Mesendoderm (in vitro differentiated cells): ENCODE data around the gene PLSCR3.

ENCODE experiments used
- DNase-seq: peaks from one replicate; pipeline ENCODE4 v3.0.0; 2013
- H2AK5ac ChIP-seq: 2 replicates; pipeline ENCODE4 v1.6.1; 2013; ENCODE audit warnings: low read length, inconsistent platforms
- H2BK120ac ChIP-seq: 2 replicates; pipeline ENCODE4 v1.6.1; 2013; ENCODE audit warnings: low read depth, mild to moderate bottlenecking, low read length, moderate library complexity, mixed read lengths
- H2BK15ac ChIP-seq: replicated peaks from 2 replicates; pipeline ENCODE4 v1.6.1; 2013; ENCODE audit warnings: low read depth, mild to moderate bottlenecking, moderate library complexity
- H2BK5ac ChIP-seq: 2 replicates; pipeline ENCODE4 v1.6.1; 2013; ENCODE audit warnings: low read length, inconsistent platforms
- H3K18ac ChIP-seq: 2 replicates; pipeline ENCODE4 v1.6.1; 2013; ENCODE audit warnings: mild to moderate bottlenecking, low read length, mixed read lengths
- H3K23ac ChIP-seq: one replicate; pipeline ENCODE4 v1.6.1; 2013; ENCODE audit warnings: low read length
- H3K27ac ChIP-seq: 2 replicates; pipeline ENCODE4 v1.5.1; 2013; ENCODE audit warnings: low read depth, mild to moderate bottlenecking, inconsistent platforms, low read length, moderate library complexity
- H3K27me3 ChIP-seq: 2 replicates; pipeline ENCODE4 v1.6.1; 2013; ENCODE audit warnings: low read length, control low read depth, mild to moderate bottlenecking, inconsistent platforms; ENCODE audit not compliant: insufficient read depth, poor library complexity
- H3K36me3 ChIP-seq: 2 replicates; pipeline ENCODE4 v1.6.1; 2013; ENCODE audit warnings: low read length, inconsistent platforms; ENCODE audit not compliant: control insufficient read depth, insufficient read depth
- H3K4ac ChIP-seq: one replicate; pipeline ENCODE4 v1.6.1; 2013; ENCODE audit warnings: low read depth, mild to moderate bottlenecking, low read length, moderate library complexity
- H3K4me1 ChIP-seq: 2 replicates; pipeline ENCODE4 v1.6.1; 2013; ENCODE audit warnings: low read depth, low read length, inconsistent platforms; ENCODE audit not compliant: control insufficient read depth
- H3K4me2 ChIP-seq: 2 replicates; pipeline ENCODE4 v1.6.1; 2013; ENCODE audit warnings: low read length
- H3K4me3 ChIP-seq: 2 replicates; pipeline ENCODE4 v1.5.1; 2013; ENCODE audit warnings: mild to moderate bottlenecking, low read length
- H3K56ac ChIP-seq: one replicate; pipeline ENCODE4 v1.6.1; 2013; ENCODE audit warnings: low read length
- H3K79me1 ChIP-seq: 2 replicates; pipeline ENCODE4 v1.6.1; 2013; ENCODE audit warnings: low read length, inconsistent platforms
- H3K79me2 ChIP-seq: 2 replicates; pipeline ENCODE4 v1.6.1; 2013; ENCODE audit warnings: mild to moderate bottlenecking, low read length; ENCODE audit not compliant: control insufficient read depth, insufficient read depth
- H3K9ac ChIP-seq: 2 replicates; pipeline ENCODE4 v1.6.1; 2013; ENCODE audit warnings: low read length, inconsistent platforms
- H4K5ac ChIP-seq: one replicate; pipeline ENCODE4 v1.6.1; 2013; ENCODE audit warnings: low read length
- H4K8ac ChIP-seq: one replicate; pipeline ENCODE4 v1.6.1; 2013; ENCODE audit warnings: low read depth, mild to moderate bottlenecking, control low read depth, low read length, moderate library complexity
- WGBS: extraction: QIAGEN DNeasy Blood & Tissue Kit; methylation state at CpG from one replicate; pipeline ENCODE4 v1.1.7; 2013; ENCODE audit warnings: low lambda C conversion rate, missing lambda C conversion rate; ENCODE audit not compliant: insufficient coverage; ENCODE audit errors: extremely low coverage; 5-methylcytosine and 5-hydroxymethylcytosine counted together

The PLSCR3 gene

DNA sequence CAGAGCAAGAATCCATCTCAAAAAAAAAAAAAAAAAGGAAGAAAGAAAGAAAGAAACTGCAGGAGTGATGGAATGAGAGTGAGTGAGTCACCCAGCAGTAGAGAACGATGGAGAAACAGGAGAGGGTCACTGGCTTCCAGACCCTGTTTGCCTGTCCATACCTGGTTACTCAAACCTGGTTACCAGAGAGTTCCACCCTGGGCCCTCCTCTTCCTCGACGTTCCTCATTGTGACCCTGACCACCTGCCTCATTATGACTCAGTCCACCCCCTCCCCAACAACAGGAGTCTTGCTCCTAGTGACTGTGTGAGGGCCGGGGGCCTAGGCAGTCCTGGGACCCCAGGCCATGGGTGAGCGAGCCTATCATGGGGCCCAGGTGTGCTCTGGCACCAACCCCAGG is 34.2 kb upstream of the PLSCR3 start, which contains the start of gene SPEM3:
Gene SPEM3, plus strand, starts transcription at position 301 of the 400 bp plus-strand sequence. Its CDS starts 46 bp downstream, at position 347.
- Histone ChIP-seq H2AK5ac (no peak within 1 kb of the TSS), H2BK120ac (no peak within 1 kb of the TSS), H3K18ac (no peak within 1 kb of the TSS), H3K4me1 (no peaks in the 10 kb centered on the region), H2BK5ac (no peak within 1 kb of the TSS), H2BK15ac (no peak within 1 kb of the TSS), H4K8ac (no peak within 1 kb of the TSS), H3K27me3 (no peaks in the 10 kb centered on the region), H4K5ac (no peak within 1 kb of the TSS), H3K4me3 (no peak within 1 kb of the TSS), H3K23ac (no peak within 1 kb of the TSS), H3K27ac (no peak within 1 kb of the TSS), H3K79me1 (no peaks in the 10 kb centered on the region), H3K56ac (no peak within 1 kb of the TSS), H3K4me2 (no peak within 1 kb of the TSS), H3K4ac (no peak within 1 kb of the TSS), H3K36me3 (no peaks in the 10 kb centered on the region), H3K79me2 (no peaks in the 10 kb centered on the region), H3K9ac (no peak within 1 kb of the TSS)
- WGBS = no CpG with 5 or more reads among the region's 5 CpGs
- no peak for DNase-seq

DNA sequence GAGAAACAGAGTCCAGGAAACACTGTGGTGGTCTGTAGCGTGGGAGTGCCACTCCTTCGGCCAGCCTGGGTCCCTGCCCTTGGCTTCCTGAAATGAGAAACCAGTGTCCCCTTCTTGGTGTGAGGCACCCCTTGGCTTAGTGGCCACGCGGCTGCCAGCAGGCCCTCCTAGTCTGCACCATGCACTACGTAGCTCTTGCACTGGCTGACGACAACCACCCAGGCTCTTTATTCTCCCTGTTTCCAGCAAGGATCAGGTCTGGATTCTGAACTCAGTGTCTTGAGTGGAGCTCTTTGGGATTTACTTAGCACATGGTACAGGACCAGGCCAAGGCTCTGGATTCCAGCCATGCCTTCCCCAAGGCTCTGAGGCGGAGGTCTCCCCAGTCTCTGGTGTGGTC is 33.2 kb upstream of the PLSCR3 start:
- Histone ChIP-seq H2BK120ac (no peak overlapping the region), H3K27me3 (no peaks in the 10 kb centered on the region), H3K27ac (no peak overlapping the region), H3K36me3 (no peaks in the 10 kb centered on the region), H3K23ac (no peak overlapping the region), H3K79me1 (no peaks in the 10 kb centered on the region), H4K5ac (no peak overlapping the region), H3K4me3 (no peak overlapping the region), H2AK5ac (no peak overlapping the region), H3K18ac (no peak overlapping the region), H3K4ac (no peak overlapping the region), H3K9ac (no peak overlapping the region), H3K79me2 (no peaks in the 10 kb centered on the region), H3K56ac (no peak overlapping the region), H2BK15ac (no peak overlapping the region), H3K4me1 (no peaks in the 10 kb centered on the region), H3K4me2 (no peak overlapping the region), H4K8ac (no peak overlapping the region), H2BK5ac (no peak overlapping the region)
- no peak for DNase-seq
- WGBS = no CpG with 5 or more reads among the region's 7 CpGs

DNA sequence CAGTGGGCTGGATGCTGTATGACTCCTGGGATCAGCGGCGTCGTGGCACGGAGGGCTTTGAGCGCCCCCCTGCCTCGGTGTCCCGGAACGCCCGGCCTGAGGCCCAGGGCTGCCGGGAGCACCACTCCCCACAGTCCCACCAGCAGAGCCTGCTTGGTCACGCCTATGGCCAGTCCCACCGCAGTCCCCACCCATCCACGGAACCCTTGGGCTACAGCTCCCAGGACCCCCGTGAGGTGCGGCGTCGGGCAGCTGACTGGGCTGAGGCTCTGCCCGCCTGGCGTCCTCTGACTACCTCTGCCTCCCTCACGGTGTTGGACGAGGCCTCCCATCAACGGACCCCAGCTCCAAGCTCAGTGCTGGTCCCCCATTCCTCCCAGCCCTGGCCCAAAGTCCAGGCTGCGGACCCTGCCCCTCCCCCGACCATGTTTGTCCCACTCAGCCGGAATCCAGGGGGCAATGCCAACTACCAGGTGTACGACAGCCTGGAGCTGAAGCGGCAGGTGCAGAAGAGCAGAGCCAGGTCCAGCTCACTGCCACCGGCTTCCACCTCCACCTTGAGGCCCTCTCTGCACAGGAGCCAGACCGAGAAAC is 32.7 kb upstream of the PLSCR3 start:
- Histone ChIP-seq H3K79me1 (no peaks in the 10 kb centered on the region), H3K4me1 (no peaks in the 10 kb centered on the region), H3K4ac (no peak overlapping the region), H3K4me3 (no peak overlapping the region), H3K27me3 (no peaks in the 10 kb centered on the region), H2BK15ac (no peak overlapping the region), H4K8ac (no peak overlapping the region), H3K18ac (no peak overlapping the region), H3K23ac (no peak overlapping the region), H3K9ac (no peak overlapping the region), H4K5ac (no peak overlapping the region), H2BK120ac (no peak overlapping the region), H3K56ac (no peak overlapping the region), H3K36me3 (no peaks in the 10 kb centered on the region), H2BK5ac (no peak overlapping the region), H3K79me2 (no peaks in the 10 kb centered on the region), H2AK5ac (no peak overlapping the region), H3K4me2 (no peak overlapping the region), H3K27ac (no peak overlapping the region)
- DNase-seq = no peak
- WGBS = no CpG with 5 or more reads among the region's 29 CpGs

DNA sequence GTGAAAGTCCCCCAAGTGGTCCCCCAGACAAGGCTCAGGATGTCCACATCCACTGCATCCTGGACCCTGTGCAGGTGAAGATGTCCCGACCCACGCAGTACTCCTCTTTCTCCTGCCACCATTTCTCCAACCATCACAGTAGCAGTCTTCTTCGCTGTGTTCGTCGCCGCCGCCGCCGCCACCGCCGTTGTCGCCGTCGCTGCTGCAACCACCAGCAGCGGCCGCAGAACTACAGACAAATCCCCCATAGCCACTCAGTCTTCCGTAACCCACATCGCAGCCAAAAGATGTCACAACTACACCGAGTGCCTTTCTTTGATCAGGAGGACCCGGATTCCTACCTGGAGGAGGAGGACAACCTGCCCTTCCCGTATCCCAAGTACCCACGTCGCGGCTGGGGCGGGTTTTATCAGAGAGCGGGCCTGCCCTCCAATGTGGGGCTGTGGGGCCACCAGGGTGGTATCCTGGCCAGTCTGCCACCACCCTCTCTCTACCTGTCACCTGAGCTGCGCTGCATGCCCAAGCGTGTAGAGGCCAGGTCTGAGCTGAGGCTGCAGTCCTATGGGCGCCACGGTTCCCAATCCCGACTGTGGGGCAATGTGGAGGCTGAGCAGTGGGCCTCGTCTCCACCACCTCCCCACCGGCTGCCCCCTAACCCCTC is 32.0 kb upstream of the PLSCR3 start:
- WGBS = no CpG with 5 or more reads among the region's 33 CpGs
- Histone ChIP-seq H2AK5ac (no peak overlapping the region), H4K5ac (no peak overlapping the region), H3K27ac (no peak overlapping the region), H2BK120ac (no peak overlapping the region), H2BK5ac (no peak overlapping the region), H3K4me3 (no peak overlapping the region), H3K27me3 (no peaks in the 10 kb centered on the region), H3K56ac (no peak overlapping the region), H3K79me1 (no peaks in the 10 kb centered on the region), H3K23ac (no peak overlapping the region), H3K9ac (no peak overlapping the region), H3K4me1 (no peaks in the 10 kb centered on the region), H3K18ac (no peak overlapping the region), H3K4me2 (no peak overlapping the region), H3K79me2 (no peaks in the 10 kb centered on the region), H3K4ac (no peak overlapping the region), H3K36me3 (no peaks in the 10 kb centered on the region), H4K8ac (no peak overlapping the region), H2BK15ac (no peak overlapping the region)
- no peak for DNase-seq

DNA sequence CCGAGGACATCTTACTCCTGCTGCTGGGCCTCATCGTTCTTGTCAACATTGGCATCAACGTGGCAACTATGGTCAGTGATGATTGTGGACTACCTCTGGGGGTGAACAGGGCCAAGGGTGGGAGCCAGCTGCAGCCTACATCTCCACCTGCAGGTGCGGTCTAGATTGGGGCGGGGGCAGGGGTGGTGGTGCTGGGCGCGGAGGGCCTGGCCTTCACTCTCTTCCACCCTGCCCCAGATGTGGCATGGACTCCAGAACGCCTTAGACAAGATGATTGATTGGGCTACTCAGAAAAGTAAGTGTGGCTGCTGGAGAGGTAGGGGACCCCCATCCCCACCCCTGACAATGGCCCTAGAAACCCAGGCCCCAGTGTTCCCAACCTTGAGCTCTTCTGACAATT is 31.4 kb upstream of the PLSCR3 start:
- Histone ChIP-seq H3K79me1 (no peaks in the 10 kb centered on the region), H3K27ac (no peak overlapping the region), H3K4ac (no peak overlapping the region), H3K9ac (no peak overlapping the region), H2BK5ac (no peak overlapping the region), H3K27me3 (no peaks in the 10 kb centered on the region), H3K56ac (no peak overlapping the region), H2BK120ac (no peak overlapping the region), H3K79me2 (no peaks in the 10 kb centered on the region), H4K8ac (no peak overlapping the region), H3K36me3 (no peaks in the 10 kb centered on the region), H3K4me3 (no peak overlapping the region), H2AK5ac (no peak overlapping the region), H3K18ac (no peak overlapping the region), H3K4me1 (no peaks in the 10 kb centered on the region), H3K23ac (no peak overlapping the region), H2BK15ac (no peak overlapping the region), H3K4me2 (no peak overlapping the region), H4K5ac (no peak overlapping the region)
- DNase-seq = no peak
- no CpG with 5 or more reads among the region's 8 CpGs for WGBS

DNA sequence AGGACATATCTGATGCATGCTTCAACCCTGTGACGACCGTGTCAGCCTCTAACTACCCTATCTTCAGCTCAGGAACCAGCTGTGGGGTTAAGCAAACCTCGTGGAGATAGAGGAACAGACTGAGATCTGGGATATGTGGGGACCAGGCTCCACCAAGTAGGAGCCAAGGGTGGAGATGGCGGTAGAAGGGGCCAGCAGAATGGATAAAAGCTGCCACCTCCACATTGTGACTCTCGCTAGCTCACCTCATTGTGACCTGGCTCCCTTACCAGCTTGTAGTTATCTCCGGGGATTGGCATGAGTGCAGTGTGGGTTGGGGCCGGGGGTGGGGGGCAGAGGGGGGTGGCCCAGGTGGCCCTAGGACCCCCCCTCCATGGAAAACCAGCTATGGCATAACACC is 31.0 kb upstream of the PLSCR3 start, which contains the start of gene SPEM2:
Gene SPEM2, plus strand, starts transcription at position 301 of the 400 bp plus-strand sequence. Its CDS starts 73 bp downstream, at position 374.
- no peak within 1 kb of the TSS for H3K9ac ChIP-seq
- H3K27me3 ChIP-seq = no peaks in the 10 kb centered on the region
- H3K56ac ChIP-seq = no peak within 1 kb of the TSS
- no peaks in the 10 kb centered on the region for H3K36me3 ChIP-seq
- H3K18ac ChIP-seq = no peak within 1 kb of the TSS
- DNase-seq = no peak
- no peak within 1 kb of the TSS for H2AK5ac ChIP-seq
- no peak within 1 kb of the TSS for H4K8ac ChIP-seq
- no peaks in the 10 kb centered on the region for H3K4me1 ChIP-seq
- H3K4me3 ChIP-seq = no peak within 1 kb of the TSS
- H3K4ac ChIP-seq = no peak within 1 kb of the TSS
- H3K79me2 ChIP-seq = no peaks in the 10 kb centered on the region
- no peak within 1 kb of the TSS for H3K27ac ChIP-seq
- no peak within 1 kb of the TSS for H2BK120ac ChIP-seq
- no peak within 1 kb of the TSS for H2BK5ac ChIP-seq
- no peak within 1 kb of the TSS for H2BK15ac ChIP-seq
- no peak within 1 kb of the TSS for H3K4me2 ChIP-seq
- H3K79me1 ChIP-seq = no peaks in the 10 kb centered on the region
- no peak within 1 kb of the TSS for H3K23ac ChIP-seq
- no CpG with 5 or more reads among the region's 7 CpGs for WGBS
- H4K5ac ChIP-seq = no peak within 1 kb of the TSS
